Esophagus muscularis mucosa (tissue), 4 donors: ENCODE data around the gene ALKBH6. TPM values are rescaled to one million over a fixed set of nuclear protein-coding genes. Genes with fewer than 3 reads are reported as not detected.
"Not testable (repeated sequence)": the region's sequence is repeated elsewhere in the genome, so short reads cannot be mapped to it uniquely, and the experiment has no call there.

Experiments
- DNase-seq: peaks from one replicate; pipeline ENCODE4 v3.0.0-alpha.2; 2017; ENCODE audit errors: extremely low spot score
- H3K27ac ChIP-seq, 4 donors: fragments of 200-600 bp; sonication (generic); replicated peaks in 1 of 4; 1 replicate in 3 of 4; 2 replicates in 1 of 4; pipeline ENCODE4 v1.5.1; 2016 to 2019; ENCODE audit warnings: mild to moderate bottlenecking in 1 of 4
- H3K27me3 ChIP-seq, 4 donors: fragments of 200-600 bp; sonication (generic); one replicate each; pipeline versions ENCODE4 v1.5.1 to v1.6.0; 2016 to 2019
- H3K36me3 ChIP-seq, 4 donors: fragments of 200-600 bp; sonication (generic); one replicate each; pipeline ENCODE4 v1.5.1; 2016 to 2019
- H3K4me1 ChIP-seq, 4 donors: fragments of 200-600 bp; sonication (generic); one replicate each; pipeline ENCODE4 v1.5.1; 2016 to 2019
- H3K4me3 ChIP-seq, 4 donors: fragments of 200-600 bp; sonication (generic); 1 replicate in 2 of 4; 2 replicates in 2 of 4; pipeline ENCODE4 v1.5.1; 2016 to 2019; ENCODE audit warnings: mild to moderate bottlenecking in 4 of 4, moderate library complexity in 1 of 4
- H3K9me3 ChIP-seq, 4 donors: fragments of 200-600 bp; sonication (generic); 1 replicate in 3 of 4; 2 replicates in 1 of 4; pipeline ENCODE4 v1.5.1; 2016 to 2019
- CTCF ChIP-seq, 3 experiments: fragments of 200-600 bp in 2 of 3; fragments of 450-650 bp in 1 of 3; sonication (generic) in 2 of 3; IDR thresholded peaks; one replicate each; pipeline ENCODE4 v1.5.1; 2017 to 2019; ENCODE audit warnings: antibody characterized with exemption in 3 of 3, mild to moderate bottlenecking in 2 of 3, moderate library complexity in 1 of 3
- EP300 ChIP-seq: sonication (generic); formaldehyde crosslinking; IDR thresholded peaks from one replicate; pipeline ENCODE4 v1.6.1; 2017; ENCODE audit warnings: antibody characterized with exemption
- POLR2A ChIP-seq: fragments of 450-650 bp; IDR thresholded peaks from one replicate; pipeline ENCODE4 v1.6.1; 2017; ENCODE audit warnings: antibody characterized with exemption, moderate library complexity, mild to moderate bottlenecking, low read depth
- POLR2AphosphoS5 ChIP-seq, 2 donors: sonication (generic); formaldehyde crosslinking; IDR thresholded peaks; one replicate each; pipeline ENCODE4 v1.6.1; 2017; ENCODE audit warnings: antibody characterized with exemption in 2 of 2
- WGBS: methylation state at CpG from one replicate; pipeline ENCODE4 v1.1.5; 2018; 5-methylcytosine and 5-hydroxymethylcytosine counted together
- intact Hi-C: fragments of 100-400 bp; cut with DNase I; formaldehyde crosslinking; loops from one replicate; pipeline ENCODE4 v1.15.1; 2023
- total RNA-seq, 4 donors: library from RNA; depleted of rRNA; stranded (reverse); fragments of >200 nt; gene quantifications; one replicate each; pipeline versions ENCODE4 v1.1.0 to v1.2.1, GENCODE V29; 2016

ALKBH6 gene
- total RNA-seq, 4 donors from 2014 or later = 27.0 to 43.6 (median 35.5) TPM

GRCh38 chr19:35986111-35986510 lies 27.9 kb downstream of the ALKBH6 start:
- Histone ChIP-seq H3K9me3 (no peaks in the 10 kb centered on the region), H3K27me3 (peaks cover 2 to 88% (median 13%) of the 10 kb centered on the region in 4 donors), H3K36me3 (no peaks in the 10 kb centered on the region), H3K4me3 (no peak overlapping the region), H3K4me1 (peaks cover 6 to 12% (median 10%) of the 10 kb centered on the region in 4 donors), H3K27ac (no peak overlapping the region)
- DNase-seq = no peak
- 96% methylated on average over 4 of the region's 5 CpGs for WGBS
- intact Hi-C loops = no loop called here
- no peak for TF ChIP-seq POLR2A
- TF ChIP-seq CTCF (IDR thresholded peaks at IDR 0.05) = no peak

DNA sequence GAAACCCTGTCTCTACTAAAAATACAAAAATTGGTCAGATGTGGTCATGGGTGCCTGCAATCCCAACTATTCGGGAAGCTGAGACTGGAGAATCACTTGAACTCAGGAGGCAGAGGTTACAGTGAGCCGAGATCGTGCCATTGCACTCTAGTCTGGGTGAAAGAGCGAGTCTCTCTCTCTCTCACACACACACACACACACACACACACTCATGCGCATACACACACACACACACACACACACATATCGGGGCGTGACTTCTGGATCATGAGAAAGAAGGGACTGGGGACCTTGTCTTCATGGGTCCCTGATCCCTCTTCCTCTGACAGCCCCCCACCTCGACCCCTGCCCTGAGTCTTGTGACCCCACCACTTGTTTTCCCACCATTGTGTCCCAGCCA lies 30.8 kb downstream of the ALKBH6 start:
- TF ChIP-seq POLR2A = no peak
- TF ChIP-seq POLR2AphosphoS5 (IDR thresholded peaks at IDR 0.05) = no peak
- TF ChIP-seq CTCF (IDR thresholded peaks at IDR 0.05) = no peak
- TF ChIP-seq EP300 = no peak
- DNase-seq = no peak
- H3K4me1 ChIP-seq = peaks cover 6 to 12% (median 10%) of the 10 kb centered on the region in 4 donors
- no peak overlapping the region for H3K27ac ChIP-seq
- H3K36me3 ChIP-seq = no peaks in the 10 kb centered on the region
- H3K4me3 ChIP-seq = no peak overlapping the region
- H3K9me3 ChIP-seq = no peaks in the 10 kb centered on the region
- WGBS = 71% methylated on average over 8 of the region's 8 CpGs
- peaks cover 2 to 87% (median 13%) of the 10 kb centered on the region in 4 donors for H3K27me3 ChIP-seq
- intact Hi-C loops = no loop called here

DNA sequence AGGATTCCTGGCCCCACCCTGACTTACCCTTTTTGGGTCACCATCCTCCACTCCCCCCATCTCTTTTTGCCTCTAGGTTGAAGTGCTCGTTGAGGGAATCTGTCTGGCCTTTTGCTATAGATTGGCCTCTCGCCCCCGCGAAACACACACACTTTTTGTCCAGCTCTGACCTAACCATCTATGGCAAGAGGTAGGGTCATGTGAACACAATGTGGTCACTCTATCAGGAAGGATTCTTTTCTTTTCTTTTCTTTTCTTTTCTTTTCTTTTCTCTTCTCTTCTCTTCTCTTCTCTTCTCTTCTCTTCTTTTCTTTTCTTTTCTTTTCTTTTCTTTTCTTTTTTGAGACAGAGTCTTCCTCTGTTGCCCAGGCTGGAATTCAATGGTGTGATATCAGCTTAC lies 33.0 kb downstream of the ALKBH6 start:
- H3K9me3 ChIP-seq, H3K36me3 ChIP-seq, H3K27ac ChIP-seq, DNase-seq, H3K4me1 ChIP-seq, intact Hi-C loops, H3K4me3 ChIP-seq: not testable (repeated sequence)
- H3K27me3 ChIP-seq = peaks cover 0 to 86% (median 2%) of the 10 kb centered on the region in 4 donors
- 75% methylated on average over 4 of the region's 4 CpGs for WGBS

DNA sequence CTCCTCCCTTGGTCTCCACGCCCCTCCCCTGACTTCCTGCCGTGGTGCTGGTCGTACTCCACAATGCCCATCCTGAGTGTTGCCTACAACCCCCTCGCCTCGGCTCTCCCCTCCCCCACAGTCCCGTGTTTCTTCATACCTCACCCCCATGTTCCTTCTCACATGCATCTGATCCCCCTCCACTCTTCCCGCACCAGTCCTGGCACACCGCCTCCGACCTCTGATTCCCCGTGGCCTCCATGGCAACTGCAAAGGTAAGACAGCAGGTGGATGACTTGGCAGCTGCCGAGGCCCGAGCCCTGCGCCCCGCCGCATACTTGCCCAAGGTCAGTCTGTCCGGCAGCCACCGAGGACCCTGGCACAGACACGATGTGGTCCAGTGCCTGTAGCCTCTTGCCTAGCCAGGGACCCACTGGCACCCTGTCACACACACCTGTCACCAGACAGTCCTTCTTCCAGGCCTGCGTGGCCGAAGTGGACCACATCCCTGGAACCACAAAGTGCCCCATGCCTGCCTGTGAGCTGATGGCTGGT lies 35.1 kb downstream of the ALKBH6 start:
- TF ChIP-seq EP300 = no peak
- TF ChIP-seq POLR2A = no peak
- Histone ChIP-seq H3K27ac (no peak overlapping the region), H3K4me1 (no peaks in the 10 kb centered on the region), H3K4me3 (no peak overlapping the region), H3K27me3 (peaks cover 0 to 78% (median 0%) of the 10 kb centered on the region in 4 donors), H3K9me3 (no peaks in the 10 kb centered on the region), H3K36me3 (no peaks in the 10 kb centered on the region)
- intact Hi-C loops = no loop called here
- WGBS = 65% methylated on average over 20 of the region's 20 CpGs
- no peak for DNase-seq

DNA sequence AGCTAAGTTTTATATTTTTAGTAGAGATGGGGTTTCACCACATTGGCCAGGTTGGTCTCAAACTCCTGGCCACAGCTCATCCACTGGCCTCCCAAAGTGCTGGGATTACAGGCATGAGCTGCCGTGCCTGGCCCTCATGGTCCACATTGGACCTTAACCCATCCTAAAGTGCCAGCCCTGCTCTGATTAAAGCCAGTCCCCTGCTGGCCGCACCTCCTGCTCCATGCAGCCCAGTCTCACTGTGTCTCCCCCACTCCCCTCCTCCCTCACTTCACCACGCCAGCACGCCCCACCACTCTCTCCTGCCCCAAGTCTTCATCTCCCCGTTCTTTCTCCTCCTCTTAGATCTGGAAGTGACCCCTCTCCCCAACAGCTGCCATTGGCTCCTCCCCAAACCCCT lies 35.7 kb downstream of the ALKBH6 start:
- Histone ChIP-seq H3K4me3 (no peak overlapping the region), H3K4me1 (no peaks in the 10 kb centered on the region), H3K27me3 (peaks cover 0 to 71% (median 0%) of the 10 kb centered on the region in 4 donors), H3K9me3 (no peaks in the 10 kb centered on the region), H3K36me3 (no peaks in the 10 kb centered on the region), H3K27ac (no peak overlapping the region)
- no peak for DNase-seq
- TF ChIP-seq CTCF (IDR thresholded peaks at IDR 0.05) = no peak
- TF ChIP-seq POLR2AphosphoS5 (IDR thresholded peaks at IDR 0.05) = no peak
- TF ChIP-seq POLR2A = no peak
- no peak for TF ChIP-seq EP300
- 48% methylated on average over 5 of the region's 5 CpGs for WGBS
- intact Hi-C loops = no loop called here
